GM19438 (cell line): ENCODE results near the gene TJP2.
"Not testable (repeated sequence)": the region's sequence is repeated elsewhere in the genome, so short reads cannot be mapped to it uniquely, and the experiment has no call there.

Experiments used
- ATAC-seq: cut with Tn5 transposase; IDR thresholded peaks from one replicate; pipeline ENCODE4 v1.9.1; 2021; ENCODE audit warnings: low read depth; ENCODE audit not compliant: unreplicated experiment

Gene TJP2

GRCh38 chr9:69157751-69158466, 16.2 kb upstream of the TJP2 start:
- no peak for ATAC-seq

- no peak for ATAC-seq
These were observed 15.6 kb upstream of the TJP2 start for GRCh38 chr9:69158471-69158870.

- not testable (repeated sequence) for ATAC-seq
These were observed 9.5 kb upstream of the TJP2 start for GRCh38 chr9:69164573-69164972.

GRCh38 chr9:69165581-69165980, 8.5 kb upstream of the TJP2 start:
- ATAC-seq, result no peak

GRCh38 chr9:69168709-69169217, 5.3 kb upstream of the TJP2 start:
- ATAC-seq, result no peak

- ATAC-seq, result no peak
These were observed 3.8 kb upstream of the TJP2 start for GRCh38 chr9:69170231-69170630.

GRCh38 chr9:69171049-69171448, 3.0 kb upstream of the TJP2 start:
- no peak for ATAC-seq

GRCh38 chr9:69171517-69171916, 2.6 kb upstream of the TJP2 start:
- ATAC-seq, result no peak

GRCh38 chr9:69172895-69173294, 1.2 kb upstream of the TJP2 start:
- no peak for ATAC-seq

GRCh38 chr9:69173497-69173890, 583 bp upstream of the TJP2 start:
- no peak for ATAC-seq

GRCh38 chr9:69174616-69175463, 763 bp downstream of the TJP2 start:
- peak; percentile 54 for ATAC-seq

GRCh38 chr9:69175486-69175885, 1.4 kb downstream of the TJP2 start:
- peak; percentile 17 for ATAC-seq

- ATAC-seq, result no peak
These were observed 2.5 kb downstream of the TJP2 start for GRCh38 chr9:69176471-69177171.

- ATAC-seq, result no peak
These were observed 4.5 kb downstream of the TJP2 start for GRCh38 chr9:69178583-69179011.

GRCh38 chr9:69179037-69179436, 5.0 kb downstream of the TJP2 start:
- ATAC-seq, result no peak

GRCh38 chr9:69180200-69180599, 6.1 kb downstream of the TJP2 start:
- no peak for ATAC-seq

- ATAC-seq, result no peak
These were observed 6.6 kb downstream of the TJP2 start for GRCh38 chr9:69180670-69181069.

- no peak for ATAC-seq
These were observed 7.9 kb downstream of the TJP2 start for GRCh38 chr9:69181908-69182353.

- no peak for ATAC-seq
These were observed 10.2 kb downstream of the TJP2 start for GRCh38 chr9:69184266-69184665.

- ATAC-seq, result no peak
These were observed 12.9 kb downstream of the TJP2 start for GRCh38 chr9:69186841-69187611.
